ENCODE results near the gene GOLGA6L10.
"Not testable (repeated sequence)": the region's sequence is repeated elsewhere in the genome, so short reads cannot be mapped to it uniquely, and the experiment has no call there.

The GOLGA6L10 gene

DNA sequence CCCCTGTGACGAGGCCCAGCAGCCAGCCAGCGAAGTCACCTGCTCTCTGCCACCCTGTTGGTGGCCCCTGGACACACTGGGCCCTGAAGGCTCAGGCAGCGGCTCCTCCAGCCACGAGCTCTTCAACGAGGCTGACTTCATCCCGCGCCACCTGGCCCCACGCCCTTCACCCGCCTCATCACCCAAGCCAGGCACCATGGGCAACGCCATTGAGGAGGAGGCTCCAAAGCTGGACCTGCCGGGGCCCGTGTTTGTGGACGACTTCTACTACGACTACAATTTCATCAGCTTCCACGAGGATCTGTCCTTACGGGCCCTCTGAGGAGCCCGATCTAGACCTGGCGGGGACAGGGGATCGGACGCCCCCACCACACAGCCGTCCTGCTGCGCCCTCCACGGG, 22.4 kb downstream of the GOLGA6L10 start:
- H3K27ac ChIP-seq = not testable (repeated sequence)

DNA sequence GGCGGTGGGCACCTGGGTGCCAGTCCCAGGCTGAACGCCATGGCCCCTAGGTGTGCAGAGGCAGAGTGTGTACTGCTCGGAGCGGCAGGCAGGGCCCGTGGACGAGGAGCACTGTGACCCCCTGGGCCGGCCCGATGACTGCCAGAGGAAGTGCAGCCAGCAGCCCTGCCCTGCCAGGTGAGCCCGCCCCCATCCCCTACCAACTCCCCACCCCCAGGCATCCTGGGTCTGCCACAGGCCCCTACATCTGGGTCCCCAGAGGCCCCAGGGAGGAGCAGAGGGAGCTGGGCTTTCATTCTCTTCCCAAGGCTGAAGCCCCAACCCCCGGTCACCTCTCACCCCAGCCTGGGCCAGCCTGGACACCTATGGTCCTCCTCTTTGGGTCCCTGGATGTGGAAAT, 23.6 kb downstream of the GOLGA6L10 start:
- not testable (repeated sequence) for H3K27ac ChIP-seq

DNA sequence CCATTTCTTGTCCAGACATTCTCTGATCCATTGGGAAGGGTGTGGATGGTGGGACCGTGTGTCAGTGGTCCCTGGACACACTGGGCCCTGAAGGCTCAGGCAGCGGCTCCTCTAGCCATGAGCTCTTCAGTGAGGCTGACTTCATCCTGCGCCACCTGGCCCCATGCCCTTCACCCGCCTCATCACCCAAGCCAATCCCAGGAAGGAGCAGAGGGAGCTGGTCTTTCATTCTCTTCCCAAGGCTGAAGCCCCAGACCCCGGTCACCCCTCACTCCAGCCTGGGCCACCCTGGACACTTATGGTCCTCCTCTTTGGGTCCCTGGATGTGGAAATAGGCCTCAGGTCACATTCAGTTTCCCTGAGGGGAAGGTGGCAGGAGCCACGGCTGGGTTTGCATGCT, 24.4 kb downstream of the GOLGA6L10 start:
- H3K27ac ChIP-seq = not testable (repeated sequence)

- H3K27ac ChIP-seq = not testable (repeated sequence)
These were observed 26.8 kb downstream of the GOLGA6L10 start for GRCh38 chr15:82322488-82322887.

- not testable (repeated sequence) for H3K27ac ChIP-seq
These were observed 28.4 kb downstream of the GOLGA6L10 start for GRCh38 chr15:82320861-82321260.

DNA sequence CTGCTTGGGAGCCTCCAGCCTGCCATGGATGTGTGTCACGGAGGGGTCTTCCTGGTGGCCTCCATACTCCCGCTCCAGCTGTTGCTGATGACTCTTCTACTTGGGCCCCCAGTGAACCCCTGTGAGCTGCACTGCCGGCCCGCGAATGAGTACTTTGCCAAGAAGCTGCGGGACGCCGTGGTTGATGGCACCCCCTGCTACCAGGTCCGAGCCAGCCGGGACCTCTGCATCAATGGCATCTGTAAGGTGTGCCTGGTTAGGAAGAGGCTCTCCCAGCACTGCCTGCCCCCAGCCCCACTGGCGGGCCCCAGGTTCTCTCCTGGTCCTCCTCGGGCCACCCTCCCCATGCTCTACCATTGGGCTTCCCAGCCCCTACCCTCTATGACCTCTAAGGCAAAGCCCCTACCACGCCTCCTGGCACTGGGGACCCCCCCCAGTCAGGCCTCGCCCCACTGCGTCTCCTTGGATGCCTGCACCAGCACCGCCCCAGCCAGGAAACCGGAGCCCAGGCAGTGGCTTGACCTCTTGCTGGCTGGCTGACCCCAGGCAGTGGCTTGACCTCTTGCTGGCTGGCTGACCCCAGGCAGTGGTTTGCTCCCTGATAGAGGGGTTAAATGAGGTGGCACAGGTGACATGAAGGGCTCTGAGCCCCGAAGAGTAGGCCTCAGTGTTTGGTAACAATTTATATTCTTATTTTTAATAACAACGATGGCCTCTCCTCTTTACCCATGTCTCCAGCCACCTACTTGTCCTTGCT, 29.6 kb downstream of the GOLGA6L10 start:
- H3K27ac ChIP-seq = not testable (repeated sequence)

DNA sequence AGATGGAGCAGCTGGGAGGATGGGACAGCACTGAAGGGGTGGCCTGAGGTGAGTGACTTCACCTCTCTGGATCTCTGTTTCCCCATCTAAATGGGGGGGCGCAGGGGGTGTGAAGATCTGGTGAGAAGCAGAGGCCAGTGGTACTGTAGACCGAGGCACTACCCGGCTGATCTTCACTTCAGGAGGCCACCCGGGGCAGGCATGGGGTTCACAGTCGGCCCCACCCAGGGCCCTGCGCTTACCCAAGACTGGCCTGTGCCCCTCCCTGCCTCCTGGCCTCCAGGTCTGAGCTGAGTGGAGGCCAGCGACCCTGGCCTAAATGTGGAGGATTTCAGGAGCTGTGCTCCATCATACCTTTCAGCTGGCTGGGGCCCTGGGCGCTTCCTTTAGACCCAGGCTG, 31.0 kb downstream of the GOLGA6L10 start:
- H3K27ac ChIP-seq = not testable (repeated sequence)

- H3K27ac ChIP-seq = not testable (repeated sequence)
These were observed 31.8 kb downstream of the GOLGA6L10 start for GRCh38 chr15:82317516-82317915.

DNA sequence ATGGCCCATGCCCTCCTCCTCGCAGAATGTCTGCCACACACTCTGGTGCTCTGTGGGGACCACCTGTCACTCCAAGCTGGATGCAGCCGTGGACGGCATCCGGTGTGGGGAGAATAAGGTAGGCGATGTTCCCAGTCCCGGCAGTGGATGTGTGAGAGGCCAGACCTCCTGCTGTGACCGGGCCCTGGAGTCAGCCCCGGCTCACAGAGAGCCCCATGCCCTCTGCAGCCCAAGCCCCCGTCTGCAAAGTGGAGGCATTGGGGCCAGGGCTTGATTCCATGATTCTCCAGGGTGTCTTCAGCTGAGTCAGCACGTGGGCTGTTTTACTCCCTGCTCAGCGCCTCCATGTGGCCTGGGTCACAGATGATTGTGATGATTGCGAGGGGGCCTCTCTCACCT, 32.2 kb downstream of the GOLGA6L10 start:
- TF ChIP-seq ZFX (IDR thresholded peaks at IDR 0.05) (no peak), CTCF (conservative IDR thresholded peaks at IDR 0.05) (no peak)

DNA sequence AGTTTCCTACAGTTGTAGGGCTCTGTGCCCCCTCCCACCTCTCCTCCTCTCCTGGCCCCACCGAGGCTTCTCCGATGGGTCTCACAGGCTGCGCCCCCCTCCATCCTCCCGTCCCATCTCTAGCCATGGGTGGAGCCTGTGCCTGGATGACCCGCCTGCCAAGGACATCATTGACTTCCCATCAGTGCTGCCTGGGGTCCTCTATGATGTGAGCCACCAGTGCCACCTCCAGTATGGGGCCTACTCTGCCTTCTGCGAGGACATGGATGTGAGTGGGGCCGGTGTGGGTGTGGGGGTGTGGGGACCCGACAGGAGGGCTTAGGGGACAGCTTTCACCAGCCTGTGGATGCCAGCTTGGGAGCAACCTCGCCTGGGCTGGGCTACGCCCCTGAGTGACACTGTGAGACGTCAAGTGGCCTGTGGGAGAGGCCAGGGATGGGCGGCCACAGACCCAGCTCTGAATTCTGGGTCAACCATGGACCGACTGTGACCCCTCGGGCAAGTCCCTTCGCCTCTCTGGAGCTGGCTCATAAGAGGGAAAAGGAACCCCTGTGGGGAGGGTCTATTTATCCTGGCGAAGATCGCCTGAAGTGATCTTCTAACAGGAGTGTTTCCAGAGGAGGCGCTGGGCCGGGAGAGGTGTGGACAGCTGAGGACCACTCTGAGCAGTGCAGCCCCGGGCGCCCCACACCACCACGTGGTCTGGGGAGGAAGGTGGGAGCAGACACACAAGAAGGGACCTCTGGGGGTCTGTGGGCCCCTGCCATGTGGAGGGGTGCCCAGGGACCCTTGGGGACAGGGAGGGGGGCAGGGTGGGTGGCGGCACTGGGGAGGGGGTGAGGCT, 32.8 kb downstream of the GOLGA6L10 start:
- H3K27ac ChIP-seq = not testable (repeated sequence)

More for the DNA sequence above, 32.2 kb downstream of the GOLGA6L10 start:
- no peak overlapping the region for H3K27ac ChIP-seq

DNA sequence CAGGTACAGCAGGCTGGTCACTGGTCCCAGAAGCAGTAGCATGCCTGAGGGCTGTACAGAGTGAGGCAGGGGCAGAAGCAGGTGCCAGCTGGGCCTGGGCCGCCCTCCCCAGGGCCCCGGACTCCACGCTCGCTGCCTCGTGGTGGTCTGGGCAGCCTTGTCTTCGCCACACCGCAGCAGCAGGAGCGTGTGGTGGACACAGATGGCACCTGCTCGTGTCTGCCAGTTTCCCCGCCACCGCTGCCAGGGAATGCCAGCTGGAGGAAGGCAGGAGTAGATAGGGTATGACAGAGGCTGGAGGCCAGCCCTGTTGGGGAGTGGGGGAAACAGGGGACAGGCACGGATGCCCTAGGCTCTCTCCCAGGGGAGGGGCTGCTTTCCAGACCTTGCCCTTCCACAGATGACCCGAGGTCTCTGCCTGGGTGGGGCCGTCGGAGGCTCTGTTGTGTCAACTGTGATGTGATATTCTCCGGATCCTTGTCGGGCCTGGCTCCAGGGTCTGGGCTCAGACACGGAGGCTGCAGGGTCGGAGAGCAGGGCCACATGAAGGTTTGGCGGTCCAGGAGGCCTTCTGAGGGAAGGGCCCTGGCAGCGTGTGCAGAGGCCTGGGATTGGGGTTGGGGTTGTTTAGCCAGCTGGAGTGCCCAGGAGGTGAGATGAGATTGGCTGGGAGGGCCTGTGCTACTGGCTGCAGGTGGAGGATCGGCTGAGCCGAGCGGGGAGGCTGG, 33.6 kb downstream of the GOLGA6L10 start:
- H3K27ac ChIP-seq = no peak overlapping the region
- no peak for TF ChIP-seq CTCF (conservative IDR thresholded peaks at IDR 0.05)
- no peak for TF ChIP-seq ZFX (IDR thresholded peaks at IDR 0.05)

GRCh38 chr15:82314769-82315518, 34.3 kb downstream of the GOLGA6L10 start:
- no peak overlapping the region for H3K27ac ChIP-seq
- TF ChIP-seq CTCF (conservative IDR thresholded peaks at IDR 0.05) = no peak
- no peak for TF ChIP-seq ZFX (IDR thresholded peaks at IDR 0.05)

- not testable (repeated sequence) for H3K27ac ChIP-seq
These were observed 35.1 kb downstream of the GOLGA6L10 start for GRCh38 chr15:82313951-82314768.

Measured in C4-2B (cell line).